Adrenal gland (tissue), 12 donors: Measurements from ENCODE around the gene CAB39. TPM values are rescaled to one million over a fixed set of nuclear protein-coding genes. Genes with fewer than 3 reads are reported as not detected.
A peak's percentile ranks its signal among the peaks of the same experiment; 100 is the strongest.
"Not testable (repeated sequence)": the region's sequence is repeated elsewhere in the genome, so short reads cannot be mapped to it uniquely, and the experiment has no call there.

Source experiments
- DNase-seq, 7 donors: peaks; one replicate each; pipeline ENCODE4 v3.0.0-alpha.2; 2019 to 2020
- H3K27ac ChIP-seq, 5 donors: fragments of 200-600 bp; sonication (generic) in 4 of 5; 1 replicate in 3 of 5; 2 replicates in 2 of 5; pipeline versions ENCODE4 v1.5.1 to v1.8.0; 2016 to 2020; ENCODE audit warnings: mild to moderate bottlenecking in 1 of 5
- H3K27me3 ChIP-seq: fragments of 200-600 bp; 2 replicates; pipeline ENCODE4 v1.8.0; 2021
- H3K36me3 ChIP-seq, 2 donors: fragments of 200-600 bp; replicated peaks in 1 of 2; 1 replicate in 1 of 2; 2 replicates in 1 of 2; pipeline versions ENCODE4 v1.5.1 to v1.8.0; 2018 to 2022
- H3K4me1 ChIP-seq, 2 donors: fragments of 200-600 bp; replicated peaks in 1 of 2; 1 replicate in 1 of 2; 2 replicates in 1 of 2; pipeline versions ENCODE4 v1.5.1 to v1.8.0; 2018 to 2021
- H3K4me3 ChIP-seq, 4 donors: fragments of 200-600 bp; sonication (generic) in 3 of 4; one replicate each; pipeline ENCODE4 v1.5.1; 2016 to 2018
- H3K9me3 ChIP-seq, 3 donors: fragments of 200-600 bp; sonication (generic) in 1 of 3; replicated peaks in 1 of 3; 1 replicate in 2 of 3; 2 replicates in 1 of 3; pipeline versions ENCODE4 v1.5.1 to v1.8.0; 2016 to 2021
- POLR2A ChIP-seq, 2 donors: fragments of 450-650 bp; IDR thresholded peaks; one replicate each; pipeline ENCODE4 v1.6.1; 2017; ENCODE audit warnings: antibody characterized with exemption in 2 of 2, mild to moderate bottlenecking in 2 of 2, moderate library complexity in 1 of 2
- WGBS, 4 donors: extraction: QIAGEN DNeasy Blood & Tissue Kit in 2 of 4; methylation state at CpG; one replicate each; pipeline versions ENCODE4 v1.1.5 to v1.1.7; 2013 to 2017; 5-methylcytosine and 5-hydroxymethylcytosine counted together
- intact Hi-C, 2 donors: fragments of 100-400 bp; cut with DNase I; formaldehyde crosslinking; loops; one replicate each; pipeline versions ENCODE4 v1.14.1 to v1.15.0; 2022 to 2023
- polyA plus RNA-seq, 3 donors: library from polyadenylated mRNA; stranded (reverse); fragments of 200-250 nt in 2 of 3; fragments of 350-450 nt in 1 of 3; fragmentation: Illumina TruSeq in 1 of 3; extraction: RNeasy Lipid Tissue Mini Kit (QIAGEN cat#74804) in 1 of 3; gene quantifications; one replicate each; pipeline ENCODE4 v1.2.3, GENCODE V29; 2013 to 2014
- total RNA-seq, 9 donors: library from RNA; depleted of rRNA in 4 of 9; stranded (reverse); fragments of >200 nt in 4 of 9; fragments of 120-200 nt in 1 of 9; fragmentation: NEBNext Ultra II Directional in 1 of 9; extraction: Animal tissue kit (Norgen Biotek cat#: 25700) in 1 of 9; gene quantifications; one replicate each; pipeline versions ENCODE4 v1.1.0 to v1.2.4, GENCODE V29; 2013 to 2023
- TF ChIP-seq, protein P1 (sequence below), 6 experiments: fragments of 450-650 bp in 4 of 6; fragments of 200-600 bp in 2 of 6; sonication (generic) in 1 of 6; IDR thresholded peaks; 1 replicate in 5 of 6; 2 replicates in 1 of 6; pipeline versions ENCODE4 v1.5.1 to v1.8.0; 2016 to 2021; ENCODE audit warnings: antibody characterized with exemption in 6 of 6, mild to moderate bottlenecking in 2 of 6, moderate library complexity in 1 of 6
- donor health status: healthy with polysubstance abuse.
- donor health status: Bipolar disorder and iron deficiency.
- donor health status: DM: yes; HTN: yes; CAD: no.
- donor health status: DM: no; HTN: no; CAD: no.
- donor health status: DM: no; HTN: no; CAD: no.
- donor health status: DM: yes; HTN: yes; CAD: no.

The CAB39 gene
- total and polyA plus RNA-seq, 12 donors: 10.5 to 96.1 (median 55.5) TPM

- no peak overlapping the region for H3K27ac ChIP-seq
- intact Hi-C loops: no loop called here
Measured at GRCh38 chr2:230696670-230697069, 16.0 kb upstream of the CAB39 start.

DNA sequence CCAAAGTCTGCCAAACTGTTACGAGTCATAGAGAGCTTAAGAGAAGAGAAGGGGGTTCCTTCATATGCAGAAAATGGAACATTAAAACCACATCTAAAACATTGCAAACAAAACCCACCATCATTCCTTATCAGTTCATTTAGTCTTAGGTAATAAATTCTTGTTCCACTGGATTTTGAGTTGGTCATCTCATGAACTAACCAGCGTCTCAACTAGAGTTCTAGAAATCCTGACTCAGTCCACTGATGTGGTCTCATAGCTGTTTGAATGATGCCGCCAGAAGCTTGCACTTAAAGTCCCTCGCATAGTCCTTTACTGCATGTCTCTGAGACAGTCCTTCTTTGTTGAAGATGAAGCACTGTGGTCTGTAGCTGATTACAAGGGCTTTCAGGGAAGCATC is 15.0 kb upstream of the CAB39 start:
- WGBS, 4 donors: 83 to 86% (median 84%) methylated on average over 4 of the region's 4 CpGs
- no peak for TF ChIP-seq POLR2A (IDR thresholded peaks at IDR 0.05)
- TF ChIP-seq, protein P1, sequence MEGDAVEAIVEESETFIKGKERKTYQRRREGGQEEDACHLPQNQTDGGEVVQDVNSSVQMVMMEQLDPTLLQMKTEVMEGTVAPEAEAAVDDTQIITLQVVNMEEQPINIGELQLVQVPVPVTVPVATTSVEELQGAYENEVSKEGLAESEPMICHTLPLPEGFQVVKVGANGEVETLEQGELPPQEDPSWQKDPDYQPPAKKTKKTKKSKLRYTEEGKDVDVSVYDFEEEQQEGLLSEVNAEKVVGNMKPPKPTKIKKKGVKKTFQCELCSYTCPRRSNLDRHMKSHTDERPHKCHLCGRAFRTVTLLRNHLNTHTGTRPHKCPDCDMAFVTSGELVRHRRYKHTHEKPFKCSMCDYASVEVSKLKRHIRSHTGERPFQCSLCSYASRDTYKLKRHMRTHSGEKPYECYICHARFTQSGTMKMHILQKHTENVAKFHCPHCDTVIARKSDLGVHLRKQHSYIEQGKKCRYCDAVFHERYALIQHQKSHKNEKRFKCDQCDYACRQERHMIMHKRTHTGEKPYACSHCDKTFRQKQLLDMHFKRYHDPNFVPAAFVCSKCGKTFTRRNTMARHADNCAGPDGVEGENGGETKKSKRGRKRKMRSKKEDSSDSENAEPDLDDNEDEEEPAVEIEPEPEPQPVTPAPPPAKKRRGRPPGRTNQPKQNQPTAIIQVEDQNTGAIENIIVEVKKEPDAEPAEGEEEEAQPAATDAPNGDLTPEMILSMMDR (IDR thresholded peaks at IDR 0.05): no peak
- H3K4me1 ChIP-seq: no peaks in the 10 kb centered on the region
- intact Hi-C loops: no loop called here
- no peak overlapping the region for H3K4me3 ChIP-seq
- no peaks in the 10 kb centered on the region for H3K9me3 ChIP-seq
- no peaks in the 10 kb centered on the region for H3K36me3 ChIP-seq
- H3K27ac ChIP-seq: no peak overlapping the region
- DNase-seq: peak in 1 of 7 donors; percentile 21
- no peaks in the 10 kb centered on the region for H3K27me3 ChIP-seq

More at GRCh38 chr2:230696670-230697069, 16.0 kb upstream of the CAB39 start:
- no peaks in the 10 kb centered on the region for H3K9me3 ChIP-seq
- H3K4me3 ChIP-seq: no peak overlapping the region
- no peak for TF ChIP-seq POLR2A (IDR thresholded peaks at IDR 0.05)
- TF ChIP-seq, protein P1 (IDR thresholded peaks at IDR 0.05): no peak
- no peaks in the 10 kb centered on the region for H3K27me3 ChIP-seq
- no peaks in the 10 kb centered on the region for H3K4me1 ChIP-seq
- H3K36me3 ChIP-seq: no peaks in the 10 kb centered on the region
- no peak for DNase-seq

- H3K9me3 ChIP-seq, H3K4me3 ChIP-seq, H3K27me3 ChIP-seq, H3K36me3 ChIP-seq, H3K27ac ChIP-seq, H3K4me1 ChIP-seq, intact Hi-C loops: not testable (repeated sequence)
- peak in 1 of 7 donors; percentile 13 for DNase-seq
- 77 to 93% (median 89%) methylated on average over 3 of the region's 3 CpGs for WGBS, 4 donors
Measured at GRCh38 chr2:230698753-230699152, 13.9 kb upstream of the CAB39 start.

DNA sequence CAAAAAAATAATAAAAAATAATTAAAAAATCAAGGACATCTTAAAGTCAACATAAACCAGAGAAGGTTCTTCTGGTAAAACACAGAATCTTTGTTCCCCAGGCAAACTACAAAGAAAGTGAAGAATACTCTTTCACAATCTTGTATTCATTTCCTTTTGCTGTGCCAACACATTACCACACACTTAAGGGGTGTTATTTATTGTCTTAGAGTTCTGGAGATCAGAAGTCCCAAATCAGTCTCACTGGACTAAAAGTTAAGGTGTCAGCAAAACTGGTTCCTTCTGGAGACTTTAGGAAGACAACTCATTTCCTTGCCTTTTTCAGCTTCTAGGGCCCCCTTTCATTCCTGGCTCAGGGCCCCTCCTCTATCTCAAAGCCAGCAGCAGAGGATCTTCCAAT is 12.2 kb upstream of the CAB39 start:
- no peaks in the 10 kb centered on the region for H3K27me3 ChIP-seq
- peak overlapping the region in 2 of 5 donors; percentile 7 to 30 for H3K27ac ChIP-seq
- intact Hi-C loops: no loop called here
- no peaks in the 10 kb centered on the region for H3K9me3 ChIP-seq
- H3K36me3 ChIP-seq: no peaks in the 10 kb centered on the region
- H3K4me1 ChIP-seq: no peaks in the 10 kb centered on the region
- no peak for DNase-seq
- TF ChIP-seq, protein P1 (IDR thresholded peaks at IDR 0.05): no peak
- TF ChIP-seq POLR2A (IDR thresholded peaks at IDR 0.05): no peak
- H3K4me3 ChIP-seq: no peak overlapping the region

- TF ChIP-seq POLR2A (IDR thresholded peaks at IDR 0.05): no peak
- TF ChIP-seq, protein P1 (IDR thresholded peaks at IDR 0.05): no peak
- Histone ChIP-seq H3K36me3 (no peaks in the 10 kb centered on the region), H3K9me3 (no peaks in the 10 kb centered on the region), H3K4me3 (no peak overlapping the region), H3K27ac (no peak overlapping the region), H3K27me3 (no peaks in the 10 kb centered on the region), H3K4me1 (no peaks in the 10 kb centered on the region)
- intact Hi-C loops: no loop called here
- DNase-seq: no peak
- 86 to 88% (median 88%) methylated on average over 3 of the region's 3 CpGs for WGBS, 4 donors
Measured at GRCh38 chr2:230701308-230701707, 11.3 kb upstream of the CAB39 start.

DNA sequence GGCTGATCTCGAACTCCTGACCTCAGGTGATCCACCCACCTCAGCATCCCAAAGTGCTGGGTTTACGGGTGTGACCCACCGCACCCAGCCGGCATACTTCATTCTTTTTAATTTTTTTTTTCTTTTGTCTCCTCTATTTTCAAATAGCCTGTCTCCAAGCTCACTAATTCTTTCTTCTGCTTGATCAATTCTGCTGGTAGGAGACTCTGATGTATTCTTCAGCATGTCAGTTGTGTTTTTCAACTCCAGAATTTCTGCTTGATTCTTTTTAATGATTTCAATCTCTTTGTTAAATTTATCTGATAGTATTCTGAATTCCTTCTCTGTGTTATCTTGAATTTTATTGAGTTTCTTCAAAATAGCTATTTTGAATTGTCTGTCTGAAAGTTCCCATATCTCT is 10.2 kb upstream of the CAB39 start:
- WGBS, 4 donors: 93 to 96% (median 95%) methylated on average over 4 of the region's 4 CpGs
- DNase-seq, H3K4me1 ChIP-seq, H3K27ac ChIP-seq, H3K36me3 ChIP-seq, H3K4me3 ChIP-seq, intact Hi-C loops, H3K27me3 ChIP-seq, H3K9me3 ChIP-seq: not testable (repeated sequence)
